H1 (cell line): ENCODE measurements around the gene PSME4. TPM values are rescaled to one million over a fixed set of nuclear protein-coding genes. Genes with fewer than 3 reads are reported as not detected.

Experiments used
- CTCF ChIA-PET: fragments of 300-600 bp; sonication (Branson Sonifier 250); formaldehyde crosslinking; loops from one replicate; lab custom pipeline; 2021; ENCODE audit not compliant: partially characterized antibody; lab: Charles Lee
- POLR2A ChIA-PET: fragments of 300-600 bp; sonication (Branson Sonifier 250); formaldehyde crosslinking; loops from one replicate; lab custom pipeline; 2021; ENCODE audit warnings: inconsistent platforms; ENCODE audit not compliant: partially characterized antibody; lab: Charles Lee
- DNase-seq, 2 experiments: peaks; one replicate each; pipeline versions ENCODE4 v3.0.0 to v3.0.0-alpha.2; 2010 to 2022; ENCODE audit warnings: low spot score in 2 of 2, low read depth in 1 of 2, mixed read lengths in 1 of 2
- FAIRE-seq: peaks from 2 replicates; lab custom pipeline; 2011; peaks lifted over from hg19 to GRCh38; lab: Jason Lieb, UNC
- H2AFZ ChIP-seq: 2 replicates; pipeline ENCODE4 v1.8.1; 2012; ENCODE audit warnings: low read length, inconsistent platforms
- H2AK5ac ChIP-seq: 2 replicates; pipeline ENCODE4 v1.6.1; 2013; ENCODE audit warnings: low read depth, low read length
- H2BK120ac ChIP-seq: replicated peaks from 2 replicates; pipeline ENCODE3; 2013; ENCODE audit warnings: low read depth, low read length, inconsistent platforms
- H2BK12ac ChIP-seq: 2 replicates; pipeline ENCODE4 v1.6.1; 2013; ENCODE audit warnings: low read depth, low read length
- H2BK15ac ChIP-seq: 2 replicates; pipeline ENCODE4 v1.6.1; 2013; ENCODE audit warnings: low read length
- H2BK20ac ChIP-seq: 2 replicates; pipeline ENCODE4 v1.6.1; 2013; ENCODE audit warnings: low read length
- H2BK5ac ChIP-seq: 2 replicates; pipeline ENCODE4 v1.6.1; 2013; ENCODE audit warnings: low read depth, low read length
- H3K14ac ChIP-seq: 2 replicates; pipeline ENCODE4 v1.6.1; 2013; ENCODE audit warnings: inconsistent platforms; ENCODE audit not compliant: insufficient read length
- H3K18ac ChIP-seq: 2 replicates; pipeline ENCODE4 v1.6.1; 2013; ENCODE audit warnings: low read length; ENCODE audit errors: extremely low read depth
- H3K23ac ChIP-seq: 2 replicates; pipeline ENCODE4 v1.6.1; 2013; ENCODE audit warnings: inconsistent platforms; ENCODE audit not compliant: insufficient read length
- H3K23me2 ChIP-seq: 2 replicates; pipeline ENCODE4 v1.6.1; 2013; ENCODE audit warnings: low read depth, low read length
- H3K27ac ChIP-seq: 2 replicates; pipeline ENCODE4 v1.6.1; 2011; ENCODE audit warnings: low read depth, low read length, inconsistent platforms
- H3K27me3 ChIP-seq, 4 experiments: replicated peaks in 1 of 4; 1 replicate in 1 of 4; 2 replicates in 3 of 4; pipeline versions ENCODE4 v1.6.1 to v1.8.1; 2011 to 2013; ENCODE audit warnings: low read length in 3 of 4, mild to moderate bottlenecking in 3 of 4, inconsistent platforms in 2 of 4, mixed read lengths in 2 of 4, moderate library complexity in 1 of 4; ENCODE audit not compliant: control insufficient read depth in 3 of 4, insufficient read depth in 3 of 4; ENCODE audit errors: extremely low read depth in 1 of 4
- H3K36me3 ChIP-seq, 4 experiments: 2 replicates each; pipeline versions ENCODE4 v1.6.1 to v1.8.1; 2011 to 2013; ENCODE audit warnings: mild to moderate bottlenecking in 4 of 4, low read length in 3 of 4, moderate library complexity in 2 of 4, control low read depth in 1 of 4, inconsistent platforms in 1 of 4; ENCODE audit not compliant: insufficient read depth in 4 of 4, control insufficient read depth in 2 of 4
- H3K4ac ChIP-seq: replicated peaks from 2 replicates; pipeline ENCODE3; 2013; ENCODE audit warnings: low read length, low read depth, mixed read lengths, inconsistent platforms; ENCODE audit not compliant: insufficient read length
- H3K4me1 ChIP-seq, 4 experiments: replicated peaks in 1 of 4; 1 replicate in 1 of 4; 2 replicates in 3 of 4; pipeline versions ENCODE4 v1.6.1 to v1.8.1; 2011 to 2013; ENCODE audit warnings: low read length in 3 of 4, inconsistent platforms in 2 of 4, mixed read lengths in 1 of 4; ENCODE audit not compliant: insufficient read depth in 4 of 4, control insufficient read depth in 3 of 4
- H3K4me2 ChIP-seq, 2 experiments: 2 replicates each; pipeline versions ENCODE4 v1.6.1 to v1.8.1; 2011 to 2013; ENCODE audit warnings: low read depth in 2 of 2, low read length in 2 of 2, control low read depth in 1 of 2, inconsistent platforms in 1 of 2, mild to moderate bottlenecking in 1 of 2; ENCODE audit not compliant: insufficient read depth in 1 of 2
- H3K4me3 ChIP-seq, 4 experiments: fragments of 200-600, 300-600 bp in 1 of 4; sonication (generic), shearing (Covaris generic), sonication (Bioruptor Twin) in 1 of 4; 2 replicates each; pipeline versions ENCODE4 v1.5.1 to v1.8.1; 2011 to 2016; ENCODE audit warnings: low read length in 4 of 4, low read depth in 3 of 4, control low read depth in 2 of 4, inconsistent platforms in 2 of 4, mild to moderate bottlenecking in 2 of 4, mixed read lengths in 1 of 4, moderate library complexity in 1 of 4; ENCODE audit not compliant: insufficient read depth in 2 of 4; ENCODE audit errors: extremely low read depth in 1 of 4
- H3K56ac ChIP-seq: replicated peaks from 2 replicates; pipeline ENCODE3; 2013; ENCODE audit warnings: low read depth, mild to moderate bottlenecking, mixed read lengths, low read length, inconsistent platforms; ENCODE audit not compliant: insufficient read length
- H3K79me1 ChIP-seq: 2 replicates; pipeline ENCODE4 v1.6.1; 2013; ENCODE audit warnings: low read depth, low read length, control low read depth
- H3K79me2 ChIP-seq, 2 experiments: 2 replicates each; pipeline versions ENCODE4 v1.6.1 to v1.8.1; 2012 to 2013; ENCODE audit warnings: low read length in 2 of 2, mild to moderate bottlenecking in 2 of 2, inconsistent platforms in 1 of 2; ENCODE audit not compliant: insufficient read depth in 2 of 2, control insufficient read depth in 1 of 2
- H3K9ac ChIP-seq, 4 experiments: replicated peaks in 1 of 4; 1 replicate in 1 of 4; 2 replicates in 3 of 4; pipeline versions ENCODE4 v1.6.1 to v1.8.1; 2011 to 2013; ENCODE audit warnings: low read depth in 3 of 4, low read length in 3 of 4, control low read depth in 2 of 4, mild to moderate bottlenecking in 2 of 4, moderate library complexity in 2 of 4, inconsistent platforms in 1 of 4; ENCODE audit errors: extremely low read depth in 1 of 4
- H3K9me3 ChIP-seq, 2 experiments: 2 replicates each; pipeline versions ENCODE4 v1.6.1 to v1.8.1; 2012 to 2013; ENCODE audit warnings: mild to moderate bottlenecking in 2 of 2, moderate library complexity in 2 of 2, control low read depth in 1 of 2, inconsistent platforms in 1 of 2, low read depth in 1 of 2, low read length in 1 of 2, mixed read lengths in 1 of 2; ENCODE audit not compliant: insufficient read depth in 2 of 2
- H4K20me1 ChIP-seq, 2 experiments: replicated peaks in 1 of 2; 2 replicates each; pipeline versions ENCODE3 to v1.8.1; 2011 to 2013; ENCODE audit warnings: inconsistent platforms in 2 of 2, low read length in 2 of 2, mild to moderate bottlenecking in 1 of 2; ENCODE audit not compliant: insufficient read depth in 2 of 2, control insufficient read depth in 1 of 2
- H4K5ac ChIP-seq: 2 replicates; pipeline ENCODE4 v1.6.1; 2013; ENCODE audit warnings: low read length, low read depth, mixed read lengths, inconsistent platforms; ENCODE audit not compliant: insufficient read length
- H4K8ac ChIP-seq: 2 replicates; pipeline ENCODE4 v1.8.0; 2013; ENCODE audit warnings: mild to moderate bottlenecking, moderate library complexity, low read length, inconsistent platforms; ENCODE audit not compliant: insufficient read depth; ENCODE audit errors: extremely low read depth
- H4K91ac ChIP-seq: replicated peaks from 2 replicates; pipeline ENCODE3; 2013; ENCODE audit warnings: low read length, mixed read lengths, inconsistent platforms; ENCODE audit not compliant: insufficient read length
- CHD1 ChIP-seq: IDR thresholded peaks from 2 replicates; pipeline ENCODE4 v1.6.1; 2012; ENCODE audit warnings: low read depth, low read length, improper control_type of control experiment
- CHD2 ChIP-seq: IDR thresholded peaks from 2 replicates; pipeline ENCODE4 v1.6.1; 2012; ENCODE audit warnings: low read length, improper control_type of control experiment
- EZH2 ChIP-seq: fragments of 200-600 bp; sonication (generic); IDR thresholded peaks from 2 replicates; pipeline ENCODE4 v1.7.1; 2012; ENCODE audit warnings: low read depth, mild to moderate bottlenecking, moderate library complexity, low read length, inconsistent platforms; ENCODE audit not compliant: severe bottlenecking
- KDM5A ChIP-seq: fragments of 200-600 bp; IDR thresholded peaks from 2 replicates; pipeline ENCODE4 v1.7.1; 2012; ENCODE audit warnings: mild to moderate bottlenecking, low read length, inconsistent platforms, mixed read lengths
- SAP30 ChIP-seq: fragments of 300-600 bp; sonication (generic); IDR thresholded peaks from 2 replicates; pipeline ENCODE4 v1.7.1; 2012; ENCODE audit warnings: low read length, moderate library complexity, mild to moderate bottlenecking, inconsistent platforms; ENCODE audit not compliant: insufficient read depth, insufficient replicate concordance
- SIRT6 ChIP-seq: IDR thresholded peaks from one replicate; pipeline ENCODE4 v1.7.1; 2012; ENCODE audit warnings: low read length, inconsistent platforms
- SP1 ChIP-seq: IDR thresholded peaks from 2 replicates; pipeline ENCODE4 v1.6.1; 2011; ENCODE audit warnings: low read depth, low read length
- SP4 ChIP-seq: IDR thresholded peaks from 2 replicates; pipeline ENCODE4 v1.6.1; 2012; ENCODE audit warnings: low read length, inconsistent platforms
- TAF1 ChIP-seq: IDR thresholded peaks from 2 replicates; pipeline ENCODE4 v1.6.1; 2011; ENCODE audit warnings: mild to moderate bottlenecking, low read depth, low read length
- TBP ChIP-seq: IDR thresholded peaks from 2 replicates; pipeline ENCODE4 v1.6.1; 2011; ENCODE audit warnings: low read depth, low read length, improper control_type of control experiment
- WGBS, 2 experiments: shearing (Covaris generic) in 1 of 2; methylation state at CpG; one replicate each; pipeline versions ENCODE4 v1.1.6 to v1.1.7; 2013 to 2015; ENCODE audit warnings: low lambda C conversion rate in 2 of 2, mixed read lengths in 2 of 2, inconsistent platforms in 1 of 2, low coverage in 1 of 2, missing lambda C conversion rate in 1 of 2; ENCODE audit not compliant: insufficient replicate concordance in 2 of 2, insufficient coverage in 1 of 2, insufficient read length in 1 of 2; ENCODE audit errors: extremely low coverage in 1 of 2, missing lambda C conversion rate in 1 of 2; 5-methylcytosine and 5-hydroxymethylcytosine counted together
- polyA plus RNA-seq, 7 experiments: library from polyadenylated mRNA; depleted of rRNA in 3 of 7; stranded (reverse) in 5 of 7; unstranded in 2 of 7; fragments of >200 nt in 5 of 7; fragments of 200-250 nt in 2 of 7; gene quantifications; 1 replicate in 5 of 7; 2 replicates in 1 of 7; 4 replicates in 1 of 7; pipeline versions ENCODE4 v1.2.1 to v1.2.3, GENCODE V29; 2011 to 2013; ENCODE audit warnings: missing spikeins in 2 of 7, mixed read lengths in 2 of 7
- total RNA-seq: library from RNA; stranded (reverse); fragmentation: NEBNext Ultra II Directional; extraction: Animal tissue kit (Norgen Biotek cat#: 25700); gene quantifications from 2 replicates; pipeline ENCODE4 v1.2.1, GENCODE V29; 2021

The PSME4 gene
- total and polyA plus RNA-seq, 2 of the 8 experiments (the other 6 are each of a cell fraction or from before 2014, with no cell fraction given) = 42.2 to 116 TPM

- no peaks in the 10 kb centered on the region for H3K23me2 ChIP-seq
- H2AK5ac ChIP-seq = no peak overlapping the region
- H3K4me3 ChIP-seq = no peak overlapping the region
- H3K18ac ChIP-seq = no peak overlapping the region
- WGBS, 2 experiments = 95% methylated on average over 4 of the region's 4 CpGs; no CpG with 5 or more reads in 1 of the 2 experiments
- H2AFZ ChIP-seq = no peak overlapping the region
- no peak overlapping the region for H3K27ac ChIP-seq
- no peak overlapping the region for H3K4ac ChIP-seq
- H2BK15ac ChIP-seq = no peak overlapping the region
- H3K23ac ChIP-seq = no peak overlapping the region
- no peaks in the 10 kb centered on the region for H3K79me1 ChIP-seq
- POLR2A ChIA-PET = interaction anchor here (1.2 to 1.4 kb wide), 2 partner anchors 41 to 70 kb away, joined by 3 read pairs; no protein-coding TSS in a partner anchor
- H3K14ac ChIP-seq = no peak overlapping the region
- no peak overlapping the region for H3K9ac ChIP-seq
- no peak for TF ChIP-seq SP1
- TF ChIP-seq CHD2 = no peak
- TF ChIP-seq SP4 = no peak
- no peak for TF ChIP-seq TAF1
- no peak for TF ChIP-seq TBP
- no peak for TF ChIP-seq CHD1
- no peak for TF ChIP-seq SAP30
- no peak for TF ChIP-seq SIRT6
- TF ChIP-seq KDM5A = no peak
- TF ChIP-seq EZH2 = no peak
- no peaks in the 10 kb centered on the region for H3K9me3 ChIP-seq
- FAIRE-seq (no peak), DNase-seq (no peak)
- H3K36me3 ChIP-seq = peaks cover 0 to 5% (median under 1%) of the 10 kb centered on the region in 4 experiments; a peak in 3 of 8 replicates
- no peak overlapping the region for H2BK20ac ChIP-seq
- H4K5ac ChIP-seq = no peak overlapping the region
- no peak overlapping the region for H2BK5ac ChIP-seq
- peaks cover 0 to 1% (median under 1%) of the 10 kb centered on the region in 4 experiments; a peak in 2 of 7 replicates for H3K4me1 ChIP-seq
- H4K20me1 ChIP-seq = no peaks in the 10 kb centered on the region
- no peak overlapping the region for H4K91ac ChIP-seq
- no peak overlapping the region for H3K4me2 ChIP-seq
- no peaks in the 10 kb centered on the region for H3K79me2 ChIP-seq
- CTCF ChIA-PET = no interaction called here
- no peak overlapping the region for H2BK12ac ChIP-seq
- H3K27me3 ChIP-seq = no peaks in the 10 kb centered on the region
- H4K8ac ChIP-seq = no peak overlapping the region
- H3K56ac ChIP-seq = no peak overlapping the region
- no peak overlapping the region for H2BK120ac ChIP-seq
Observed at GRCh38 chr2:53820711-53821110, 150.1 kb downstream of the PSME4 start.
